Measurements from ENCODE around the gene TBCB.
"Not testable (repeated sequence)": the region's sequence is repeated elsewhere in the genome, so short reads cannot be mapped to it uniquely, and the experiment has no call there.

Gene TBCB

DNA sequence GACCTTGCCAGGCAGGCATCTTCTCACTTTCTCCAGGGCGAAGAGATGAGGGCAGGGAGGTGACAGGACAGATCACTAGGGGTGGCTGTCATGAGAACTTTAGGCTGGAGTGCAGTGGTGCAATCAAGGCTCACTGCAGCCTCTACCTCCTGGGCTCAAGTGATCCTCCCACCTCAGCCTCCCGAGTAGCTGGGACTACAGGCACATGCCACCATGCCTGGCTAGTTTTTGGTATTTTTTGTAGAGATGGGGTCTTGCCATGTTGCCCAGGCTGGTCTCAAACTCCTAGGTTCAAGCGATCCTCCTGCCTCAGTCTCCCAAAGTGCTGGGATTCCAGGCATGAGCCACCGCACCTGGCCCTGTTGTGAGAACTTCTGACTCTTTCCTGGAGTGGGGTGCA is 19.6 kb downstream of the TBCB start:
- not testable (repeated sequence) for DNase-seq (ENCODE audit: low read depth in 1 of 2, low spot score in 1 of 2)

- DNase-seq (ENCODE audit: low read depth in 1 of 2, low spot score in 1 of 2) = no peak
Observed at GRCh38 chr19:36136964-36137686, 21.9 kb downstream of the TBCB start.

GRCh38 chr19:36139120-36139472 is 23.8 kb downstream of the TBCB start:
- no peak for DNase-seq (ENCODE audit: low read depth in 1 of 2, low spot score in 1 of 2)

DNA sequence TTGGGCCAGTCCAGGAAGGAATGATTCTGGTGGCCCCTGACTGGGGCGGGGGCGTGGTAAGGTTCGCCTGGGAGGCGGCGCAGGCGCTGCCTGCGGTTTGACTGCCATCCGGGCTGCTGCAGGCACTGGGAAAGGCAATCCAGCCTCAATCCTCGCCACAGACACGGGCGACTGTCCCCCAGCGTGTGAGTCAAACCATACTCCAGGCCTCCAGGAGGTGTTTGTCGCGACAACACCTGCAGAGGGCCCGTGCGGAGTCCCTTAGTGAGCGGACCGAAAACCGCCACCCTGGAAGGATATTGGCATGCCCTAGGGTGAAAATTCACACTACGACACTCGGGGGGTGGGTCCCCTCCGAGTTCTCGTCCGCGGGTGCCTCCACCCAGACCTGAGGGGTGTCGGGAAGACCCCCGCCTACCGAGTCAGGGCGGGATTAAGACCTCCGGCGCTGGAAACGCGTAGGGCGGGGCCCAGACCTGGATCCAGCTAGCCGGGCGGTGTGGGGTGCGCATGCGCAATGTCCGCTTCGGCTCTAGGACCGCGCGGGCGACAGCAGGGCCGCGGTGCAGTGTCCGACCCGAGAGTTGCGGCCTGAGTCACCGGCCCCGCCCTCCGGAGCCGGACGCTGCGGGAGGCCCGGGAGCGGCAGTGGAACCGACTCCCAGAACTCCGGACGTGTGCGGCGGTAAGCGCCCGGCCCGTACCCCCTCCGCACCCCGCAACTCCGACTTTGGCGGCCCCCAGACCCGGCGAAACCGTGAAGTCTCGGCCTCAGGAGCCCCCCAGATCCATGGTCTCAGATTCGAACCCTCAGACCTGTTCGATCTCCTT is 24.4 kb downstream of the TBCB start, which contains the start of gene CAPNS1:
Gene CAPNS1, plus strand, starts transcription at position 594 of the 831 bp plus-strand sequence. CDS start 946 bp downstream, outside the sequence.
- DNase-seq (ENCODE audit: low read depth in 1 of 2, low spot score in 1 of 2) = peak; percentile 78 to 85

DNA sequence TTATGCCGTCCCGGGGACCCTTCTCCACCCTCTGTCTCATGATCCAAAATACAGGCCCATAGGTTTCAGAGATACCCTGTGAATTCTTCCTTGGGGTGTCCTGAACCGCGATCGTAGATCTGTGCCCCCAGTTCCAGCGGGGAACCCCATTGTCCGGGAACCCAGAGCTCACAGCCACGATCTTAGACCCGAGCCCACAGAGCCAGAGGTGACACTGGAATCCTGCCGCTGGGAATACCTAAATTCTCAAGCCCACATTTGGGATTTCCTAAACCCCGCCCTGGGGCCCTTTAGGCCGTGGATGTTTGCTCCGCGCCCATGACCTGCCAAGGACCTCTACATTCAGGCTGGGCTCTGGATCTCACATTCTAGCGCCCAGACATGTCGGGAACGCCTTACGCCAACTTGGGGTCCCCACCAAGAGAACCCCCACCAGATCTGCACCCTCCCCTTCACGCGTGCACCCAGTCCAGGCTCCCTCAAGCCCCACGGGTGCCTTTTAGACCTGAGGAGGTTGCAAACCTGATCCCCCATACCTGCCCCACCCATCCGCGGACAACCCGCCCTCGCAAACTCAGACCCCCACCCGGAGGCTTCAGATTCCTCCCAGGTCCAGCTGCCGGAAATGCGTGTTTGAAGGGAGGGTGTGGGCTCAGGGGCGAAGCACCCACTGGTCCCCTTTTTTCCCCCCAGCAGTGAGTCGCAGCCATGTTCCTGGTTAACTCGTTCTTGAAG is 25.2 kb downstream of the TBCB start:
- no peak for DNase-seq (ENCODE audit: low read depth in 1 of 2, low spot score in 1 of 2)

DNA sequence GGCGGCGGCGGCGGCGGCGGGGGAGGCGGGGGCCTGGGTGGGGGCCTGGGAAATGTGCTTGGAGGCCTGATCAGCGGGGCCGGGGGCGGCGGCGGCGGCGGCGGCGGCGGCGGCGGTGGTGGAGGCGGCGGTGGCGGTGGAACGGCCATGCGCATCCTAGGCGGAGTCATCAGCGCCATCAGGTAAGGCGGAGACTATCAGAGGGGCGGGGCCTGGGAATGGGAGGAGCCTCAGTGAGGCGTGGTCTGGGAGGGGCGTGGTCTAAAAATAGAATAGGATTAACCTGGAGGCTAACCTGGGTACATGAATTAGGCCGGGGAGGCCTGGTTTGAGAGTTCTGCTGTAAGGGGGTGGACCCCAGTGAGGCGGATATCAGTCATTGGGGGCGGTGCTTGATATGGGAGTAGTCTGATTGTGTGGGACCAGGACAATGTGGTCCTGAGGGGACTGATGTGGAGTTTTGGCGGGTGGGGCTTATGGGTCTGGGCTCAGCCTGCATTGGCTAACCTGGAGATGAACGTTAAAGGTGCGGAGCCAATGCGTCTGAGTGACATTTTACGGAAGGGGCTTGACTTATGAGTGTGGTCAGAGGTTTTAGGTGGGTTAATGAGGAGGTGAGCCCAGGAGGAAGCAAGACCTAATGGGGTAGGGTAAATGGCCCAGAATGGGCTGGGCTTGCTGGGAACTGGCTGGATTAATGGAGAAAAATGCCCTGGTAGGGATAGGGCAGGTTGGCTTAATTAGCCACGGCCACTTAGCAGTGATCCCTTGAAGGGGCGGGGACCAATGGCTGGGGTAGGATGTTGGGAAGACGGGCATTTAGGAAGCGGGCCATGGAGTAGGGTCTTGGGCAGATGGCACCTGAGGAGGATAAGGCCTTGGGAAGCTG is 26.0 kb downstream of the TBCB start:
- DNase-seq (ENCODE audit: low read depth in 1 of 2, low spot score in 1 of 2) = peak; percentile 82 to 83

DNA sequence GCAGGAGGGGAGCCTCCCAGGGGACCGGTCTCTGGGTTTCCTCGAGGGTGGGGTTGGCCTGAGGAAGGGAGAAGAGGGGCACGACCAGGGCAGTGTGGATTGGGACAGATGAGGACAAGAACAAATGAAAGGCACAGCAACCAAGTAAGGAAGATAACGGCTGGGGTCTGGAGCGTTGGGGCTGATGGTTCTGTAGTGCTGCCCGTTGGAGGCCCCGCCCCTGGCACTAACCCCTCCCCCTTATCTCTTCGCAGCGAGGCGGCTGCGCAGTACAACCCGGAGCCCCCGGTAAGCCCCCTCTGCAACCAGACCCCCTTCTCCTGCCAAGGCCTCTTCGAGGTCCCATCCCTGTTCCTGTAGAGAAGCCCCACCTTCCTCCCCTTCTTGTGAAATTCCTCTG is 26.8 kb downstream of the TBCB start:
- no peak for DNase-seq (ENCODE audit: low read depth in 1 of 2, low spot score in 1 of 2)

- DNase-seq (ENCODE audit: low read depth in 1 of 2, low spot score in 1 of 2) = no peak
Observed at GRCh38 chr19:36142496-36142895, 27.2 kb downstream of the TBCB start.

GRCh38 chr19:36144624-36145023 is 29.4 kb downstream of the TBCB start:
- no peak for DNase-seq (ENCODE audit: low read depth in 1 of 2, low spot score in 1 of 2)

DNA sequence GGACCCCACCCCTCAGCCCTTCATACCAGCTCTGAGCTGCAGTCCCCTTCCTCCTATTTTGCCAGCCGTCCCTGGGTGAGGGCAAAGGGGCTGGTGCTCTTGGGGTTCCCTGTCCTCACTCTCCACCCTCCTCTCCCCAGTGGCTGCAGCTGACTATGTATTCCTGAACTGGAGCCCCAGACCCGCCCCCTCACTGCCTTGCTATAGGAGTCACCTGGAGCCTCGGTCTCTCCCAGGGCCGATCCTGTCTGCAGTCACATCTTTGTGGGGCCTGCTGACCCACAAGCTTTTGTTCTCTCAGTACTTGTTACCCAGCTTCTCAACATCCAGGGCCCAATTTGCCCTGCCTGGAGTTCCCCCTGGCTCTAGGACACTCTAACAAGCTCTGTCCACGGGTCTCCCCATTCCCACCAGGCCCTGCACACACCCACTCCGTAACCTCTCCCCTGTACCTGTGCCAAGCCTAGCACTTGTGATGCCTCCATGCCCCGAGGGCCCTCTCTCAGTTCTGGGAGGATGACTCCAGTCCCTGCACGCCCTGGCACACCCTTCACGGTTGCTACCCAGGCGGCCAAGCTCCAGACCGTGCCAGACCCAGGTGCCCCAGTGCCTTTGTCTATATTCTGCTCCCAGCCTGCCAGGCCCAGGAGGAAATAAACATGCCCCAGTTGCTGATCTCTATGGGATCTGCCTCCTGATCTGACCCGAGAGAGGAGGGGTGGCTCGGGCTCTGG is 34.6 kb downstream of the TBCB start:
- no peak for DNase-seq (ENCODE audit: low read depth in 1 of 2, low spot score in 1 of 2)

DNA sequence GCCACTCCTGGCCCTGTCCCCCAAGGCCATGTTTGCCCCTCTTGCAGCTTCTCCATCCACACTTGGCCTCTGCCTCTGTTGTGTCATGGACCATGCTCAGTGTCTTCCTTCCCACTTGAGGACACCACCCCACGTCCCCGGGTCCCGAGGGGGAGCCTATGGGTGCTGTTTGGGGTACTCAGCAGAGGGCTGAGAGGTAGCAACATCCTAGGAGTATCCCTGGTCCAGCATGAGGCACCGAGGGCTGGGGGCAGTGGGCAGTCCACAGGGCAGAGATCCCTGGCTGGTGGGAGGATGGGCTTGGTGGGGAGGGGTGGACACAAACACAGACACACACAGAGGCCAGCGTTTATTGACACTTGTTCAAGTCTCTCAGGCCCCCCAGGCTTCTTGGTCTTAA is 35.3 kb downstream of the TBCB start:
- DNase-seq (ENCODE audit: low read depth in 1 of 2, low spot score in 1 of 2) = no peak

DNA sequence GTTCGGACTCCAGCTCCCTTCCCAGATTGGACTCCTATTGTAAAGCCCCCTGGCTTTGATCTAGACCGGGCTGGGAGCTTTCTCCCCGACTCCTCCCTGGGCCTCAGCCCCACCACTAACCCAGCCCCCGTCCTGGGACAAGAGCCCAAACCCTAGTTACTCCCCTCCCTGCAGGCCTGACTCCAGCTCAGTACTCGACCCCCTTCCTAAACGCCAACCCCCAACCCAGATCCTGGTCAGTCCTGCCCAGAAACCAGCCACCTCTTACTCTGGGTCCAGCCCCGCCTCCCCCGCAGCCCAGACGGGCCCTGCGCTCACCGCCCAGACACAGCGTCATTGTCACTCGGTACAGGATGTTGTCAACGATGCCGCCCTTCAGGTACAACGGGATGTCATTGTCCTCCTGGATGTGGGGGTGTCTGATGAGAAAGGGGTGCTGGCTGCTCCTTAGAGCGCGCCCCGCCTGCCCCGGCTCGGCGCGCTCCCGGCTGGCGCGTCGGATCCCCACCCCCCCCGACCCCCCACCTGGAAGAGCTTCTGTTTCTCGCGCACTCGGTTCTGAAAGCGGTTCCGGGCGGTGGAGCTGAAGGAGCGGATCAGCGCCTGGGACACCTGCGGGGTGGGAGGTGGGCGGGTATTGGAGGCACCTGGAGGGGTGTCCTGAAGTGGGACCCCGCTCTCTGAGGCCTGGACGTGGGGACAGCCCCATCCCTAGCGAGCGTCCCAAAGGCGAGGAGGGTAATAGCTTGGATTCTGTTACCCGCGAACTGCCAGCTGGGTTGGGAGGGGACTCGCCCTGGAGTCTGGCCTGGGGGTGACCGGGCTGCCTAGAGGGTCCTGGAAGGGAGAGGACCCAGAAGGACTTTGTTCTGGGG is 36.1 kb downstream of the TBCB start:
- DNase-seq (ENCODE audit: low read depth in 1 of 2, low spot score in 1 of 2) = no peak

GRCh38 chr19:36152019-36152351 is 36.7 kb downstream of the TBCB start:
- no peak for DNase-seq (ENCODE audit: low read depth in 1 of 2, low spot score in 1 of 2)

- no peak for DNase-seq (ENCODE audit: low read depth in 1 of 2, low spot score in 1 of 2)
Observed at GRCh38 chr19:36152352-36153091, 37.3 kb downstream of the TBCB start, which contains the start of gene COX7A1. Gene COX7A1 (minus strand): TSS chr19:36152447. CDS start chr19:36152407, 40 bp downstream.

- no peak for DNase-seq (ENCODE audit: low read depth in 1 of 2, low spot score in 1 of 2)
Observed at GRCh38 chr19:36153126-36153525, 37.9 kb downstream of the TBCB start.

GRCh38 chr19:36160821-36161596 is 45.7 kb downstream of the TBCB start:
- no peak for DNase-seq (ENCODE audit: low read depth in 1 of 2, low spot score in 1 of 2)

- no peak for DNase-seq (ENCODE audit: low read depth in 1 of 2, low spot score in 1 of 2)
Observed at GRCh38 chr19:36163813-36164212, 48.5 kb downstream of the TBCB start.

Measured in activated T-helper 1 cell treated with anti-CD3 and anti-CD28 coated beads, Interleukin-2, amount 50 U/mL, for 16 hours (primary cell).